ENCODE measurements around the gene HCN3.

HCN3 gene

GRCh38 chr1:155254714-155255242 lies 22.5 kb upstream of the HCN3 start:
- no peak for DNase-seq

GRCh38 chr1:155255243-155256007 lies 21.8 kb upstream of the HCN3 start, which contains the start of gene ENTREP3:
Gene ENTREP3 (minus strand): TSS chr1:155255483. CDS start chr1:155254877, 606 bp downstream.
- peak; percentile 74 to 82 for DNase-seq

GRCh38 chr1:155256058-155256852 lies 21.0 kb upstream of the HCN3 start:
- no peak for DNase-seq

- no peak for DNase-seq
Observed at GRCh38 chr1:155260276-155260675, 17.0 kb upstream of the HCN3 start.

GRCh38 chr1:155261493-155261851 lies 15.8 kb upstream of the HCN3 start:
- no peak for DNase-seq

GRCh38 chr1:155261852-155262673 lies 15.2 kb upstream of the HCN3 start, which contains the start of gene SCAMP3:
Gene SCAMP3 (minus strand): TSS chr1:155262360. CDS start chr1:155262151, 209 bp downstream.
- DNase-seq, result peak; percentile 89 to 92

- no peak for DNase-seq
Observed at GRCh38 chr1:155263067-155263466, 14.2 kb upstream of the HCN3 start.

- DNase-seq, result no peak
Observed at GRCh38 chr1:155266553-155266952, 10.7 kb upstream of the HCN3 start.

GRCh38 chr1:155267373-155267772 lies 9.9 kb upstream of the HCN3 start:
- DNase-seq, result no peak

- no peak for DNase-seq
Observed at GRCh38 chr1:155268630-155269029, 8.6 kb upstream of the HCN3 start.

- no peak for DNase-seq
Observed at GRCh38 chr1:155269381-155269780, 7.9 kb upstream of the HCN3 start.

GRCh38 chr1:155272466-155273342 lies 4.6 kb upstream of the HCN3 start:
- DNase-seq, result no peak

GRCh38 chr1:155273343-155274245 lies 3.7 kb upstream of the HCN3 start, which contains the start of gene CLK2:
Gene CLK2 (minus strand): TSS chr1:155273504. CDS start chr1:155270977, 2,527 bp downstream.
- DNase-seq, result peak; percentile 92 to 94

- DNase-seq, result peak; percentile 63 to 82
Observed at GRCh38 chr1:155277902-155278688, 832 bp downstream of the HCN3 start.

GRCh38 chr1:155278689-155279160 lies 1.5 kb downstream of the HCN3 start:
- DNase-seq, result no peak

- DNase-seq, result no peak
Observed at GRCh38 chr1:155279268-155279667, 2.0 kb downstream of the HCN3 start.

- DNase-seq, result no peak
Observed at GRCh38 chr1:155282488-155283091, 5.3 kb downstream of the HCN3 start.

GRCh38 chr1:155284476-155284875 lies 7.2 kb downstream of the HCN3 start:
- no peak for DNase-seq

- no peak for DNase-seq
Observed at GRCh38 chr1:155285063-155285462, 7.8 kb downstream of the HCN3 start.

All from CD4-positive, alpha-beta T cell treated with Interferon alpha-2 for 1 hour (primary cell).